B cell (primary cell): Measurements from ENCODE around the gene ALPL. TPM values are rescaled to one million over a fixed set of nuclear protein-coding genes. Genes with fewer than 3 reads are reported as not detected.

Experiments used
- ATAC-seq: fragments of 200-7000 bp; cut with Tn5 transposase; one replicate; pipeline ENCODE4 v1.10.0; 2021; ENCODE audit warnings: low read depth, mild to moderate bottlenecking, moderate number of reproducible peaks, moderate library complexity
- CTCF ChIA-PET: fragments of 350-600 bp; sonication (Branson Sonifier 250); formaldehyde crosslinking; loops from one replicate; lab custom pipeline; 2021; ENCODE audit warnings: antibody characterized with exemption, inconsistent platforms; lab: Charles Lee
- POLR2A ChIA-PET: fragments of 350-600 bp; sonication (Branson Sonifier 250); formaldehyde crosslinking; loops from one replicate; lab custom pipeline; 2021; ENCODE audit warnings: antibody characterized with exemption; lab: Charles Lee
- DNase-seq: peaks from one replicate; pipeline ENCODE4 v3.0.0; 2013
- H2AFZ ChIP-seq: 2 replicates; pipeline ENCODE4 v1.6.1; 2012; ENCODE audit warnings: mild to moderate bottlenecking, low read depth, low read length; ENCODE audit not compliant: insufficient read depth, poor library complexity, severe bottlenecking
- H3K27ac ChIP-seq, 2 donors: 1 replicate in 1 of 2; 2 replicates in 1 of 2; pipeline ENCODE4 v1.5.1; 2012 to 2013; ENCODE audit warnings: low read length in 2 of 2, mild to moderate bottlenecking in 2 of 2, moderate library complexity in 1 of 2
- H3K27me3 ChIP-seq, 4 experiments: fragments of 200-600 bp in 1 of 4; sonication (generic) in 1 of 4; replicated peaks in 1 of 4; 1 replicate in 2 of 4; 2 replicates in 2 of 4; pipeline versions ENCODE4 v1.6.1 to v1.7.0; 2013 to 2016; ENCODE audit warnings: low read length in 3 of 4, mild to moderate bottlenecking in 2 of 4, mixed read lengths in 1 of 4, moderate library complexity in 1 of 4; ENCODE audit not compliant: insufficient read depth in 4 of 4, control insufficient read depth in 3 of 4; ENCODE audit errors: control extremely low read depth in 1 of 4
- H3K36me3 ChIP-seq, 2 experiments: replicated peaks in 1 of 2; 1 replicate in 1 of 2; 2 replicates in 1 of 2; pipeline versions ENCODE4 v1.6.1 to v1.7.1; 2013; ENCODE audit warnings: low read length in 1 of 2; ENCODE audit not compliant: insufficient read depth in 2 of 2, control insufficient read depth in 1 of 2; ENCODE audit errors: control extremely low read depth in 1 of 2, extremely low read depth in 1 of 2
- H3K4me1 ChIP-seq, 2 donors: fragments of 200-600 bp in 1 of 2; sonication (generic) in 1 of 2; 1 replicate in 1 of 2; 2 replicates in 1 of 2; pipeline versions ENCODE4 v1.5.1 to v1.6.1; 2013 to 2017; ENCODE audit warnings: low read length in 2 of 2; ENCODE audit not compliant: control insufficient read depth in 2 of 2, insufficient read depth in 2 of 2
- H3K4me2 ChIP-seq: replicated peaks from 2 replicates; pipeline ENCODE3; 2012; ENCODE audit warnings: mild to moderate bottlenecking, low read depth, low read length; ENCODE audit not compliant: poor library complexity, severe bottlenecking
- H3K4me3 ChIP-seq, 5 experiments: fragments of 200-600 bp in 1 of 5; sonication (generic) in 1 of 5; 1 replicate in 3 of 5; 2 replicates in 2 of 5; pipeline versions ENCODE4 v1.5.1 to v1.7.0; 2011 to 2016; ENCODE audit warnings: low read length in 4 of 5, mild to moderate bottlenecking in 4 of 5, low read depth in 2 of 5, control low read depth in 1 of 5, moderate library complexity in 1 of 5; ENCODE audit not compliant: insufficient read depth in 1 of 5; ENCODE audit errors: control extremely low read depth in 1 of 5, extremely low read depth in 1 of 5
- H3K79me2 ChIP-seq: fragments of 200-600 bp; sonication (generic); one replicate; pipeline ENCODE4 v1.6.0; 2016; ENCODE audit warnings: low read length; ENCODE audit not compliant: control insufficient read depth, insufficient read depth
- H3K9ac ChIP-seq: fragments of 200-600 bp; sonication (generic); 2 replicates; pipeline ENCODE4 v1.6.1; 2017; ENCODE audit warnings: mild to moderate bottlenecking, low read length, moderate library complexity
- H3K9me3 ChIP-seq, 3 donors: one replicate each; pipeline versions ENCODE4 v1.6.1 to v1.7.1; 2013; ENCODE audit warnings: low read length in 2 of 3; ENCODE audit not compliant: control insufficient read depth in 2 of 3, insufficient read depth in 1 of 3; ENCODE audit errors: control extremely low read depth in 1 of 3
- H4K20me1 ChIP-seq: 2 replicates; pipeline ENCODE4 v1.6.0; 2012; ENCODE audit warnings: mild to moderate bottlenecking, low read length; ENCODE audit not compliant: insufficient read depth, control insufficient read depth, poor library complexity, severe bottlenecking
- H3K27ac Mint-ChIP-seq: one replicate; pipeline ENCODE4 v1.8.0; 2021; ENCODE audit warnings: mixed read lengths
- H3K27me3 Mint-ChIP-seq: one replicate; pipeline ENCODE4 v1.8.0; 2021; ENCODE audit warnings: mixed read lengths
- H3K4me1 Mint-ChIP-seq: one replicate; pipeline ENCODE4 v1.8.0; 2021; ENCODE audit warnings: mixed read lengths
- H3K4me3 Mint-ChIP-seq: one replicate; pipeline ENCODE4 v1.8.0; 2021; ENCODE audit warnings: mixed read lengths
- H3K9me3 Mint-ChIP-seq: one replicate; pipeline ENCODE4 v1.8.0; 2022; ENCODE audit warnings: mixed read lengths; ENCODE audit not compliant: insufficient read depth
- CTCF ChIP-seq: fragments of 200-600 bp; IDR thresholded peaks from one replicate; pipeline ENCODE4 v1.8.0; 2022; ENCODE audit warnings: antibody characterized with exemption, mild to moderate bottlenecking
- EZH2 ChIP-seq: IDR thresholded peaks from 2 replicates; pipeline ENCODE4 v1.6.1; 2012; ENCODE audit warnings: borderline replicate concordance, low read depth, mild to moderate bottlenecking, moderate library complexity, low read length; ENCODE audit not compliant: insufficient read depth, poor library complexity, severe bottlenecking
- WGBS: methylation state at CpG from one replicate; pipeline ENCODE4 v1.1.5; 2013; ENCODE audit warnings: missing lambda C conversion rate; ENCODE audit not compliant: insufficient coverage; 5-methylcytosine and 5-hydroxymethylcytosine counted together
- intact Hi-C: fragments of 100-400 bp; cut with micrococcal nuclease; formaldehyde crosslinking; loops from one replicate; pipeline ENCODE4 v1.10.0; 2022
- polyA plus RNA-seq: library from polyadenylated mRNA; depleted of rRNA; stranded (reverse); fragments of >200 nt; gene quantifications from 2 replicates; pipeline ENCODE4 v1.2.3, GENCODE V29; 2012
- total RNA-seq, 2 donors: library from RNA; stranded (reverse); fragments of 120-200 nt in 1 of 2; gene quantifications; 1 replicate in 1 of 2; 2 replicates in 1 of 2; pipeline versions ENCODE4 v1.2.3 to v1.2.4, GENCODE V29; 2013 to 2022

The ALPL gene
- total and polyA plus RNA-seq, 2 donors (not counting 1 experiment from before 2014, with no cell fraction given) = 1.6 to 12.2 TPM

GRCh38 chr1:21610027-21610426, 100.8 kb downstream of the ALPL start:
- TF ChIP-seq CTCF (no peak), EZH2 (no peak)

GRCh38 chr1:21610989-21611785, 102.0 kb downstream of the ALPL start:
- DNase-seq = no peak
- POLR2A ChIA-PET = no interaction called here
- CTCF ChIA-PET = no interaction called here
- WGBS = 88% methylated on average over 20 of the region's 21 CpGs
- Mint-ChIP-seq H3K4me3 (no peak overlapping the region), H3K4me1 (peaks cover 19% of the 10 kb centered on the region), H3K9me3 (no peaks in the 10 kb centered on the region), H3K27me3 (peaks cover 15% of the 10 kb centered on the region), H3K27ac (no peak overlapping the region)
- TF ChIP-seq CTCF (no peak), EZH2 (no peak)
- peaks cover 5 to 8% of the 10 kb centered on the region in 2 donors for H3K4me1 ChIP-seq
- no peak for ATAC-seq
- no peaks in the 10 kb centered on the region for H3K79me2 ChIP-seq
- no peak overlapping the region for H3K4me2 ChIP-seq
- no peak overlapping the region for H2AFZ ChIP-seq
- H3K4me3 ChIP-seq = no peak overlapping the region
- H4K20me1 ChIP-seq = no peaks in the 10 kb centered on the region
- intact Hi-C loops = no loop called here
- H3K9ac ChIP-seq = no peak overlapping the region
- peaks cover 0 to 3% (median 0%) of the 10 kb centered on the region in 4 experiments for H3K27me3 ChIP-seq
- no peaks in the 10 kb centered on the region for H3K9me3 ChIP-seq
- no peak overlapping the region for H3K27ac ChIP-seq
- H3K36me3 ChIP-seq = no peaks in the 10 kb centered on the region

More at GRCh38 chr1:21610027-21610426, 100.8 kb downstream of the ALPL start:
- no peaks in the 10 kb centered on the region for H3K9me3 ChIP-seq
- H3K4me1 Mint-ChIP-seq = peaks cover 19% of the 10 kb centered on the region
- ChIA-PET CTCF (no interaction called here), POLR2A (no interaction called here)
- WGBS = 60% methylated on average over 15 of the region's 16 CpGs
- DNase-seq (no peak), ATAC-seq (no peak)
- no peak overlapping the region for H3K9ac ChIP-seq
- no peaks in the 10 kb centered on the region for H3K36me3 ChIP-seq
- peaks cover 11% of the 10 kb centered on the region for H3K27me3 Mint-ChIP-seq
- peaks cover 0 to 3% (median 0%) of the 10 kb centered on the region in 4 experiments for H3K27me3 ChIP-seq
- H3K27ac ChIP-seq = no peak overlapping the region
- peaks cover 5 to 8% of the 10 kb centered on the region in 2 donors for H3K4me1 ChIP-seq
- H4K20me1 ChIP-seq = no peaks in the 10 kb centered on the region
- no peak overlapping the region for H3K4me3 ChIP-seq
- H3K27ac Mint-ChIP-seq = no peak overlapping the region
- H2AFZ ChIP-seq = no peak overlapping the region
- no peak overlapping the region for H3K4me2 ChIP-seq
- intact Hi-C loops = no loop called here
- no peak overlapping the region for H3K4me3 Mint-ChIP-seq
- H3K79me2 ChIP-seq = no peaks in the 10 kb centered on the region
- H3K9me3 Mint-ChIP-seq = no peaks in the 10 kb centered on the region
